ENCODE results near the gene LAMTOR5.

The LAMTOR5 gene

DNA sequence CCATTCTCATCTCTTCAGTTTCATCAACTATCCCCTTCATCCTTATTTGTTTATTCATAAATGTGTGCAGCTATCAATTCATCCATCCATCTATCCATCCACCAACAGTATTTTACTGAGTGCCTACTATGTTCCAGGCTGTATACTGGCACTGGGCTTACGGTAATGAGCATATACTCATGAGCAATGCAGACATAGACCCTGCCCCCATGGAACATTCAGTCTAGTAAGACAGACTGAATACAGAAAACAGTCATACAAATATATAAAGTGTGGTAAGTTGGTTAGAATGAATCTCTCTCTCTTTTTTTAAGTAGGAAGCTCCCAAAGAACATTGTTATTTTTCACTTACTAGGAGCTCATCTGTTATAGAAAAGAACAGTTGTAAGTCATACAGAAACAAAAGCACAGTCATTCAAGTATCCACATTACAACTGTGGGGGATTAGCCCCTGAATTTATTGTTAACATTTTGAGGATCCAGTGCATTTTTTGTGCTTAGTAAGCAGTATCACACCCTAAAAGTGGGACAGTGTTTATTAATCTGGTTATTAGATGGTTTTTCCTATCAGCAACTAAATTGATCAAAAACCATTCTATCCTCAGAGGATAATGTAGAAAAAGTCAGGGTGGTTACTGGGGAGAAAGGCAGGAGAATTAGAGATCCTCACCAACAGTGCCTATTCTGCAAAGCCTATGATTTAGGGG lies 20.3 kb downstream of the LAMTOR5 start:
- DNase-seq: no peak

DNA sequence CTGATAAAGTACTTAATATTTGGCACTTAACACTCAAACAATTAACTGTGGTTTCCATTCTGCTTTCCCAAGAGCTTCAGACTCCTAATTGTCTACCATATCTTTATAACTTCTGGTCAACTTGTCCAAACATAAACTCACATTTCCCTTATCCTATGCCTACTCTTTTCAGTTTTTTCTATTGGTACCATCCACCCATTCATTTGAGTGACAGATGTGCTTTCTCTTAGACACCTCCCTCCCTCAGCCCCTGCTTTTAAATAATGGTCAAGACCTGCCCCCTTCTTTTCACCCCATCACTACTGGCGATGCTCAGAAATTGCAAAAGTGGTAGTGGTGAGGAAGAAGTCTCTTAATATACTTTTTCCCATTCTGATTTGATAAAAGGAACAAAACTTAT lies 22.1 kb downstream of the LAMTOR5 start:
- DNase-seq: no peak

DNA sequence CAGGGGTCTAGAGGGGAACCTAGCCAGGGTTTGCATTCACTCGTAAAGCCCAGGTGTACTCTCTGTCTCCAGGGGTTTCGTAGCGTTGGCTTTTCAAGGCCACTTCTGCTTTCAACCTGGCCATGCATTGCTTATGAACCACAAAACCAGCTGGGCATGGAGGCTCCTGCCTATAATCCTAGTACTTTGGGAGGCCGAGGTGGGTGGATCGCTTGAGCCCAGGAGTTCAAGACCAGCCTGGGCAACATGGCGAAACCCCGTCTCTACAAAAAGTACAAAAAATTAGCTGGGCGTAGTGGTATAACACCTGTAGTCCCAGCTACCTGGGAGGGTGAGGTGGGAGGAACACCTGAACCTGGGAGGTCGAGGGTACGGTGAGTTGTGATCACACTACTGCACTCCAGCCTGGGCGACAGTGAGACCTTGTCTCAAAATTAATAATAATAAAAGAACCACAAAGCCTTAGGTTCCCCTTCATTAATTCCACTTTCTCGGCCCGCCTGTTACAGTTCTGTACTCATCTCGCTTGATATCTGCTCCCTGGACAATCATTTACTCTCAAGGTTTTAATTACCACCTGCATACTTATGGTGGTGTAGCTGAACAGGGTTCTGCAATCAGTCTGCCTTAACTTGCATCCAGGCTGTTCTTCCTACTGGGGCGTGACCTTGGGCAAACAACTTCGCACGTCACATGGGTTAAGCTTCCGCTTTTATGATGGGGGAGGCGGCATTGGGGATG lies 22.7 kb downstream of the LAMTOR5 start:
- DNase-seq: peak in 1 of 2 donors; percentile 17

DNA sequence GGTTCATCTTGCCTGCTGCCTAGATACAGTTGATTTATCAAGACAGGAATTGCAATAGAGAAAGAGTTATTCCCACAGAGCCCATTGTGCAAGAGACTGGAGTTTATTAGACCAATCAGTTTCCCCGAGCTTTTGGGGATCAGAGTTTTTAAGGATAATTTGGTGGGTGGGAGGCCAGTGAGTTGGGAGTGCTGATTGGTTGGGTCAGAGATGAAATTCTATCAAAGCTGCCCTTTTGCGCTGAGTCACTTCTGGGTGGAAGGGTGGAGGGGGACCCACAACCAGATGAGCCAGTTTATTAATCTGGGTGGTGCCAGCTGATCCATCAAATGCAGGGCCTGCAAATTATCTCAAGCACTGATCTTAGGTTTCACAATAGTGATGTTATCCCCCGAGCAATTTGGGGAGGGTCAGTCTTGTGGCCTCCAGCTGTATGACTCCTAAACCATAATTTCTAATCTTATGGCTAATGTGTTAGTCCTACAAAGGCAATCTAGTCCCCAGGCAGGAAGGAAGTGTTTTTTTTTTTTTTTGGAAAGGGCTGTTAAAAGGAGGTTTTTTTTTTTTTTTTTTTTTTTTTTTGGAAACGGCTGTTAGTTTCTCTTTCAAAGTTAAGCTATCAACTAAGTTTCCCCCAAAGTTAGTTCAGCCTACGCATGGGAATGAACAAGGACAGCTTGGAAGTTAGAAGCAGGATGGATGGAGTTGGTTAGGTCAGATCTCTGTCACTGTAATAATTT lies 24.1 kb downstream of the LAMTOR5 start:
- DNase-seq: no peak

DNA sequence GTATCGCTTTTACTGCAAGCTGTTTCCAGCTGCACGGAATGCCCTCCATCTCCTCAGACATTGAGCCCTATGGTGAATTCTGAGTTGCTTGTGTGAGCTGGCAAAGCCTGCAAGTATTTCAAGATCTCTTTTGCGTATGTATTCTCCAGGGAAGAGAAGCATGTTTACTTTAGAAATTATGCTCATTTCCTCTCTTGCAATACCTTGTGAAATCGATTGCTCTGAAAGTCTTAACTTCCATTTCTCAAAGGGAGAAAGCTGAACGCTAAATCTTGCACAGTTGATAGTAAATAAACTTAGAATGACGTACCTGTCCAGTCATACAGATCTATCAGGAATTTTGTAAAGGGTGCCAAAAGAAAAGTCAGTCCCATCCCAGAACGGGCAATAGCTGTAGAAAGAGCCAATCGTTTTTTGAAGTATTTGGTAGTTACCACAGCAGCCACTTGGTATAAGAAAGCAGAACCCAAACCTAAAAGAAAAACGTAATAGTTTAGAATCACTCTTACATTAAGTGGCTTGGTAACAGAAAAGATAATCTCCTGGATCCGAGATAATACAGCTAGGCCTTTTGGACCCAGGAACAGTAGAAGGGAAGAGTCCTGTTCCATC lies 26.7 kb downstream of the LAMTOR5 start:
- DNase-seq: peak; percentile 58 to 84

- no peak for DNase-seq
Observed at GRCh38 chr1:110375490-110375889, 32.0 kb downstream of the LAMTOR5 start.

GRCh38 chr1:110370827-110371226 lies 36.7 kb downstream of the LAMTOR5 start:
- no peak for DNase-seq

DNA sequence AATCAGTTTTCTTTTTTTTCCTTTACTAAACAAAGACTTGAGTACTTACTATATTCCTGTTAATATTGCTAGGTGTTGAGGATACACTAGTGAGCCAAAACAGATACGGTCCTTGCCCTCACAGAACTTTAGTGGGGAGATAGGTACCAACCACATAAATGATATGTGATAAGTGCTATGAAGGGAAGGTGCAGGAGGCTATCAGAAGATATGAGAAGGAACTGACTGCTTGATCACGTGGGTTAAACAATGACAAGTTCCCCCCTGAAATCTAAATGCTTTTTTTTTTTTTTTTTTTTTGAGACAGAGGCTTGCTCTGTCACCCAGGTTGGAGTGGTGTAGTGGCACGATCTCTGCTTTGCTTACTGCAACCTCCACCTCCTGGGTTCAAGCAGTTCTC lies 43.3 kb downstream of the LAMTOR5 start:
- DNase-seq: no peak

DNA sequence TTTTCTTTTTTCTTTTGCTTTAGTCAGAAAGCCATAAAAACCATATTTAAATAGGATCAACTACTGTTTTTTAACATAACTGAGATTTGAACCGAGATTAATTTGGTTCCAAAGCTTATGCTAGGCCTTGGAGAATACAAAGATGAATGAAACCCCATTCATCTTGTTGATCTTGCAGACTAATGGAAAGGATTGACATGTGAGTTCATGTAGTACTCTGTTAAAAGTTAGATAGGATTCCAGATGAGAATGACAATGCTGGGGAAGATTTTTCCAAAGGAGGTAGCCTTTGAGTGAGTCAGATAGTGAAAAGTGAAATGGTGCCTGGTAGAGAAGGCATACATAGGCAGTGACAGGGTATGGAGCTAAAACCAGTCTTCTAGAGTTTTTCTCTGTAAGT lies 45.6 kb downstream of the LAMTOR5 start:
- no peak for DNase-seq

- DNase-seq: peak; percentile 27 to 32
Observed at GRCh38 chr1:110360431-110360830, 47.1 kb downstream of the LAMTOR5 start.

- DNase-seq: no peak
Observed at GRCh38 chr1:110356379-110356778, 51.1 kb downstream of the LAMTOR5 start.

GRCh38 chr1:110355321-110355720 lies 52.2 kb downstream of the LAMTOR5 start:
- no peak for DNase-seq
